Activated CD4-positive, alpha-beta T cell treated with anti-CD3 and anti-CD28 coated beads, Interleukin-2, Interleukin-4, amounts not matched to agents 100 ng/mL and 50 ng/mL, durations not matched to agents 16 hours and 8 hours (primary cell): ENCODE results near the gene MAMDC2.

Experiments
- DNase-seq: peaks from one replicate; pipeline ENCODE4 v3.0.0-alpha.2; 2020; ENCODE audit warnings: low spot score

MAMDC2 gene

DNA sequence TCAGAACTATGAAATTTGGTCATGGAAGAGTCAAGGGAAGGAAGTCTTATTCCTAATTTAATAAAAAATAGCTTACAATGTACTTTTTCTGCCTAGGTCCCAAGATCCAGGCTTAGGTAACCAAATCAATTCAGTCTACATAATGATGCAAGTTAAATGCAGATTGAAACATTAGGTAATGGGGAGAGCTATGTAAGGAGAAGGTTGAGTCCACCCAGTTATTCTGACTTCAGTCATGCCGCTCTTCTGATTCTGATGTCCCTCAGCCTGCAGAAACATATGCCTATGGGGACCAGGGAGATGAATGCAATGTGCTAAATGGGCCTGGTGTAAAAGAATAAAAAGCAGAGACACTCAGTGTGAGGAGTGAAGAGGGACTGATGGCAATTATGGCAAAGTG is 63.9 kb downstream of the MAMDC2 start:
- DNase-seq, result no peak

DNA sequence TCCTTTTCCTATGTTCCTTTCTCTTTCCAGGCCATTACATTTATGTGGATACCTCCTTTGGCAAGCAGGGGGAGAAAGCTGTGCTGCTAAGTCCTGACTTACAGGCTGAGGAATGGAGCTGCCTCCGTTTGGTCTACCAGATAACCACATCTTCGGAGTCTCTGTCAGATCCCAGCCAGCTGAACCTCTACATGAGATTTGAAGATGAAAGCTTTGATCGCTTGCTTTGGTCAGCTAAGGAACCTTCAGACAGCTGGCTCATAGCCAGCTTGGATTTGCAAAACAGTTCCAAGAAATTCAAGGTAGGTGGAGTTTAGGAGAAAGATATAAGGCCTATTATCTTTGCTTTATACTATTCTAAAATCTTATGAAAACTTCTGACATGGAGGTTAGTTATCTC is 64.5 kb downstream of the MAMDC2 start:
- DNase-seq, result no peak

GRCh38 chr9:70110194-70111041 is 66.8 kb downstream of the MAMDC2 start:
- no peak for DNase-seq

DNA sequence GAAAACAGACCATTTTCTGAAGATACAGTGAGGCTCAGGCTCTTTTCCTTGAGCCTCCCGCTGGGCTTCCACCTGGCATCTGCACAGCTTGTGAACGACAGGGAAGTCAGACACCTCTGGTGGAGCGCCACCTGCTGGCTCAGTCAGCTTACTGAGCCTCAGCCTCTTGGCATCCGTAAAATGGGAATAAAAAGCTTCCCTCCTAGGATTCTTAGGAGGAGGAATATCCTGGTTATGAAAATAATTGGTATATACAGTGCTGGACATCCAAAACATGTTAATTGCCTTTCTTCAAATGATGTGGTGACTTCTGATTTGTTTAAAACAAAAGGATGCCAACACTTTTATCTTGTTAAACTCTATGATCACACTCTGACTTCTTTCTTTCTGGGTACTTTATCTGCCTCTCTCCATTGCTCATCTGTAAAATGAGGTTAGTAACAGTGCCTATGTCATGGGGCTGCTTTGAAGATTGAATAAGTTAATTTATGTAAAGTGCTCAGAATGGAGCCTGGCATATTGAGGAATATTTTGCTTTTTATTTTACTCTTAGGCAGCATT is 67.5 kb downstream of the MAMDC2 start:
- peak; percentile 56 for DNase-seq

- DNase-seq, result no peak
These were observed 68.1 kb downstream of the MAMDC2 start for GRCh38 chr9:70111641-70112236.

- no peak for DNase-seq
These were observed 69.3 kb downstream of the MAMDC2 start for GRCh38 chr9:70112981-70113380.

DNA sequence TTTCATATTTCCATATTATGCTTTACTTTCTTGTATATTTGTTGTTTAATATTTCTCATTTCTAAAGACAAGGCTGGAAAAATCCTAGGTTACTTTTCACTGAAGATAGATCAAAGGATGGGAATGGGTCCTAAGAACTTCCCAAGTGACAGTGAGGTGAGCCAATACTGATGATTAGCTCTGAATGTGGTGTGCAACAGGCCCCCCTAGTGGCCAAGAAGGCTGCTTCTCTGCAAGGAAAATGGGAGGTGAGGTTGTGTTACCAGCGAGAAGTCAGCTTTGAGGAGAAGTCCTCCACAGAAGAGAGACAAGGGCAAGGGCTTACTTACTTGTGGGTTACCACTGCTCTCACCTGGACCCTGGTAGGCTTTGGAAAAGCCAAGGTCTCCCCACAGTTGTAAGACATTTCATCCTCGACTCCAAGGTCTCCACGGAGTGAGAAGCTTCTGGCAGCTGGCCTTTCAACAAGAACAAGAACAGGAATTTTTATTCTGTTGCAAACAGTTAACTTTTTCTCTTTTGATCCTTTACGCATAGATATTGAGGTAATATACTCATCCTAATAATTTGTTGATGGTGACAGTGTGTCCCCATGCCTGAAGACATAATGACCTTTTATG is 69.9 kb downstream of the MAMDC2 start:
- DNase-seq, result peak; percentile 38

DNA sequence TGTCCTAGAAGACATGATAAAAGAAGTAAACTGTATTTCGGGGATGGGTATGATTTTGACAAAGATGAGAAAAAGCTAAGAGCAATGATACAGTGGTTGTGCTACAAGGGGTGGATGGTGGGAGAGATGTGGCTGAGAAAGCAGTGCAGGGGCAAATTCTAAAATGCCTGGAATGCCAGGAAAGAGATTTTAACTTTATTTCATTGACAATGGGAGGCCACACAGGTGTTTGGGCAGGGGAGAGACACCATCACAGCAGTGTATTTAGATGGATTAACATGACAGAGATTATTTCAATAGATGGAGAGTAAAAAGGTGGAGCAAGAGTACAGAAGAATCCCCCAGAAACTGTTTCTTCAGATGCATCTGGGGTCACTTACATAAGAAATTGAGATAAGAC is 71.2 kb downstream of the MAMDC2 start:
- DNase-seq, result no peak

- no peak for DNase-seq
These were observed 74.2 kb downstream of the MAMDC2 start for GRCh38 chr9:70117835-70118319.

DNA sequence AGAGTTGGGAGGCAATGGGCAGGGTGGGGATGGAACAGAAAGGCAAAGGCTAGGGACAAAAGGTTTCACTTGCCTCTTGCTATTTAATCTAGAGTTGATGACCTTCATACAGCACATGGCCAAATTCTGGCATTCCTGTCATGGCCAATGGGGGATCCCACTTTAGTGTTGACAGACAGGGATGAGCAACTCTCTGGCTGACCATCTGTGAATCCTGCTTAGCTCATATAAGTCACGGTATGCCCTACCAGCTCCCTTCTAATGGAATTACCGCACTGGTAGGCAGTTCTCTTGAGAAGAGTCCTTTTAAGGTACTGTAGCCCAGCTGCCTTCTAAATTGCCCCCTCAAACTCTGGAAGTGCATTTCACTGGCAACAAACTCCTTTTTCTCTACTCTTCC is 76.1 kb downstream of the MAMDC2 start:
- DNase-seq, result no peak

DNA sequence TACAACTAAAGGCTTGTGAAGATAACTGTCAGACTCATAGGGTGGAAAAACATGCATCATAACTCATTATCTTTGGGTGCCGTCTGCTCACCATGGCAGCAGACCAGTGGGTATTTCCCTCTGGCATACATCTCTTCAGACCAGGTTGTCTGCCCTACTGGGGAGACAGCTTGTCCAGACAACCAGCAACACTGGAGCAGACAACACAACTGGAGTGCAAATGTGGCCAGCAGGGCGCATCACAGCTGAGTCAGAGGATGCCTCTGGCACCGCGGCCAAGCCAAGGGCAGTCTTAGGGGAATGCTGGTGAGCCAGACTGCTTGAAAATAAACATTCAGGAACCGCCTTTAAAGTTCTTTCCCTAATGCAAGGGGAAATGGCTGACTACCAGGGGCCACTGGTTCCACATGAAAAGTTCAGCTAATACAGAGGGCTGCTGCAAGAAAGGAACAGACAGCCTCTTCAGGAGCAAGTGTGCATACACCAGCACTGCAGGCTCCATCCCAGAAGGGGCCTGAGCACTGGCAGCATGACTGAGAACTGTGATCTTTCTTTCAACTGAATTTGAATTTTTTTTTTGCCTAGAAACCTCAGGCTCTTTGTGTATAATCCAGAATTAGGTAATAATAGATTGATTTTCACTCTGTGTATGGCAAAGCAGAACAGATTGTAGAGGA is 77.3 kb downstream of the MAMDC2 start:
- no peak for DNase-seq

GRCh38 chr9:70121818-70122436 is 78.3 kb downstream of the MAMDC2 start:
- no peak for DNase-seq

DNA sequence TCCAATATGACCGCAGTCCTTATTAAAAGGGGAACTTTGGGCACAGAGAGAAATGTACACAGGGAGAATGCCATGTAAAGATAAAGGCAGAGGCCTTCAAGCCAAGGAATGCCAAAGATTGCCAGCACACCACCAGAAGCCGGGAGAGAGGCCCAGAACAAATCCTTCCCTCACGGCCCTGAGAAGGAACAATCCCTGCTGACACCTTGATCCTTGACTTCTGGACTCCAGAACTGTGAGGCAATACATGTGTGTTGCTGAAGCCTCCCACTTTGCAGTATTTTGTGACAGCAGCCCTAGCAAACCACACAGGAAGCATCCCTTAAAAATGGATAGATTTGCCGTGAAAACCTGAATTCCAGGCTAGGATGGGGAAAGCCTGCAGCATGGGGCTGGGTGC is 80.0 kb downstream of the MAMDC2 start:
- no peak for DNase-seq

GRCh38 chr9:70125621-70126263 is 82.1 kb downstream of the MAMDC2 start:
- no peak for DNase-seq

- no peak for DNase-seq
These were observed 83.4 kb downstream of the MAMDC2 start for GRCh38 chr9:70127036-70127435.

- DNase-seq, result no peak
These were observed 84.1 kb downstream of the MAMDC2 start for GRCh38 chr9:70127540-70128416.

- no peak for DNase-seq
These were observed 86.6 kb downstream of the MAMDC2 start for GRCh38 chr9:70130266-70130665.

- DNase-seq, result no peak
These were observed 87.6 kb downstream of the MAMDC2 start for GRCh38 chr9:70131296-70131695.

- no peak for DNase-seq
These were observed 89.9 kb downstream of the MAMDC2 start for GRCh38 chr9:70133253-70134208.
